WTC11 (cell line): ENCODE measurements around the gene UEVLD. TPM values are rescaled to one million over a fixed set of nuclear protein-coding genes. Genes with fewer than 3 reads are reported as not detected.
A peak's percentile ranks its signal among the peaks of the same experiment; 100 is the strongest.

Experiments
- ATAC-seq: fragments of 200-7000 bp; cut with Tn5 transposase; 2 replicates; pipeline ENCODE4 v1.10.0; 2021; ENCODE audit warnings: mild to moderate bottlenecking, moderate library complexity
- CTCF ChIA-PET: fragments of 300-600 bp; sonication (Branson Sonifier 250); formaldehyde crosslinking; loops from one replicate; lab custom pipeline; 2021; ENCODE audit warnings: antibody characterized with exemption; lab: Charles Lee
- POLR2A ChIA-PET: fragments of 350-600 bp; sonication (Branson Sonifier 250); formaldehyde crosslinking; loops from one replicate; lab custom pipeline; 2021; ENCODE audit warnings: antibody characterized with exemption; lab: Charles Lee
- DNase-seq: peaks from one replicate; pipeline ENCODE4 v3.0.0; 2021; ENCODE audit warnings: low spot score
- H3K27ac Mint-ChIP-seq: 2 replicates; pipeline ENCODE4 v1.8.0; 2021; ENCODE audit warnings: mixed read lengths
- H3K27me3 Mint-ChIP-seq: 2 replicates; pipeline ENCODE4 v1.8.0; 2021; ENCODE audit warnings: low read depth, mild to moderate bottlenecking, moderate library complexity, mixed read lengths
- H3K36me3 Mint-ChIP-seq: 2 replicates; pipeline ENCODE4 v1.8.0; 2021; ENCODE audit warnings: mixed read lengths
- H3K4me1 Mint-ChIP-seq: 2 replicates; pipeline ENCODE4 v1.8.0; 2022; ENCODE audit warnings: mixed read lengths
- H3K4me3 Mint-ChIP-seq: 2 replicates; pipeline ENCODE4 v1.8.0; 2021; ENCODE audit warnings: mild to moderate bottlenecking, moderate library complexity, mixed read lengths
- H3K9me3 Mint-ChIP-seq: 2 replicates; pipeline ENCODE4 v1.8.0; 2021; ENCODE audit warnings: mixed read lengths
- ELF4 ChIP-seq: sonication (generic); formaldehyde crosslinking; IDR thresholded peaks from 2 replicates; pipeline ENCODE4 v1.8.1; 2022; ENCODE audit warnings: low read depth, mild to moderate bottlenecking, moderate library complexity, missing genetic modification reagents
- FOXK1 ChIP-seq: sonication (generic); formaldehyde crosslinking; IDR thresholded peaks from 2 replicates; pipeline ENCODE4 v1.8.0; 2022; ENCODE audit warnings: mild to moderate bottlenecking, moderate library complexity, missing genetic modification reagents
- HMGA2 ChIP-seq: fragments of 250-450 bp; sonication (Bioruptor Pico); IDR thresholded peaks from 2 replicates; pipeline ENCODE4 v1.4.0; 2021; ENCODE audit warnings: mild to moderate bottlenecking, moderate library complexity
- NFATC4 ChIP-seq: fragments of 250-450 bp; sonication (Bioruptor Pico); IDR thresholded peaks from 2 replicates; pipeline ENCODE4 v1.9.0; 2021; ENCODE audit warnings: mild to moderate bottlenecking
- NR1H2 ChIP-seq: sonication (generic); formaldehyde crosslinking; IDR thresholded peaks from 2 replicates; pipeline ENCODE4 v1.9.0; 2021; ENCODE audit warnings: mild to moderate bottlenecking, moderate library complexity, missing genetic modification reagents
- NR2C2 ChIP-seq: sonication (generic); formaldehyde crosslinking; IDR thresholded peaks from 2 replicates; pipeline ENCODE4 v1.8.0; 2022; ENCODE audit warnings: mild to moderate bottlenecking, missing genetic modification reagents
- RORB ChIP-seq: fragments of 250-450 bp; sonication (Bioruptor Pico); IDR thresholded peaks from 2 replicates; pipeline ENCODE4 v1.9.0; 2021; ENCODE audit warnings: mild to moderate bottlenecking
- SMAD4 ChIP-seq: sonication (generic); formaldehyde crosslinking; IDR thresholded peaks from 2 replicates; pipeline ENCODE4 v1.8.0; 2022; ENCODE audit warnings: mild to moderate bottlenecking, missing genetic modification reagents
- TCF7 ChIP-seq: sonication (generic); formaldehyde crosslinking; IDR thresholded peaks from 2 replicates; pipeline ENCODE4 v1.8.0; 2022; ENCODE audit warnings: mild to moderate bottlenecking, low read depth, missing genetic modification reagents, moderate library complexity
- TEAD4 ChIP-seq: sonication (generic); formaldehyde crosslinking; IDR thresholded peaks from 2 replicates; pipeline ENCODE4 v1.8.0; 2022; ENCODE audit warnings: mild to moderate bottlenecking, missing genetic modification reagents
- ZBTB21 ChIP-seq: sonication (generic); formaldehyde crosslinking; IDR thresholded peaks from 2 replicates; pipeline ENCODE4 v1.8.1; 2023; ENCODE audit warnings: mild to moderate bottlenecking, missing genetic modification reagents, borderline replicate concordance
- ZNF121 ChIP-seq: sonication (generic); formaldehyde crosslinking; IDR thresholded peaks from 2 replicates; pipeline ENCODE4 v1.8.0; 2023; ENCODE audit warnings: missing genetic modification reagents
- total RNA-seq: library from RNA; stranded (reverse); gene quantifications from 3 replicates; pipeline ENCODE4 v1.2.3, GENCODE V29; 2021
- TF ChIP-seq, protein P1 (sequence below): fragments of 250-450 bp; sonication (Bioruptor Pico); conservative IDR thresholded peaks from 2 replicates; pipeline ENCODE4 v1.9.0; 2021; ENCODE audit warnings: mild to moderate bottlenecking
- TF ChIP-seq, protein P2 (sequence below): sonication (generic); formaldehyde crosslinking; IDR thresholded peaks from 2 replicates; pipeline ENCODE4 v1.8.0; 2022; ENCODE audit warnings: mild to moderate bottlenecking, missing genetic modification reagents
- TF ChIP-seq, protein P3 (sequence below): fragments of 250-450 bp; sonication (Bioruptor Pico); IDR thresholded peaks from 2 replicates; pipeline ENCODE4 v1.9.0; 2021; ENCODE audit warnings: mild to moderate bottlenecking
- TF ChIP-seq, protein P4 (sequence below): fragments of 200-600 bp; IDR thresholded peaks from 2 replicates; pipeline ENCODE4 v1.8.0; 2022; ENCODE audit warnings: antibody characterized with exemption
- TF ChIP-seq, protein P5 (sequence below): sonication (generic); formaldehyde crosslinking; IDR thresholded peaks from 2 replicates; pipeline ENCODE4 v1.8.1; 2023; ENCODE audit warnings: mild to moderate bottlenecking, moderate library complexity, missing genetic modification reagents
- TF ChIP-seq, protein P6 (sequence below): sonication (generic); formaldehyde crosslinking; IDR thresholded peaks from 2 replicates; pipeline ENCODE4 v1.8.1; 2023; ENCODE audit warnings: mild to moderate bottlenecking, missing genetic modification reagents, moderate library complexity

UEVLD gene
- total RNA-seq, 1 experiment from 2014 or later = 7.5 TPM

DNA sequence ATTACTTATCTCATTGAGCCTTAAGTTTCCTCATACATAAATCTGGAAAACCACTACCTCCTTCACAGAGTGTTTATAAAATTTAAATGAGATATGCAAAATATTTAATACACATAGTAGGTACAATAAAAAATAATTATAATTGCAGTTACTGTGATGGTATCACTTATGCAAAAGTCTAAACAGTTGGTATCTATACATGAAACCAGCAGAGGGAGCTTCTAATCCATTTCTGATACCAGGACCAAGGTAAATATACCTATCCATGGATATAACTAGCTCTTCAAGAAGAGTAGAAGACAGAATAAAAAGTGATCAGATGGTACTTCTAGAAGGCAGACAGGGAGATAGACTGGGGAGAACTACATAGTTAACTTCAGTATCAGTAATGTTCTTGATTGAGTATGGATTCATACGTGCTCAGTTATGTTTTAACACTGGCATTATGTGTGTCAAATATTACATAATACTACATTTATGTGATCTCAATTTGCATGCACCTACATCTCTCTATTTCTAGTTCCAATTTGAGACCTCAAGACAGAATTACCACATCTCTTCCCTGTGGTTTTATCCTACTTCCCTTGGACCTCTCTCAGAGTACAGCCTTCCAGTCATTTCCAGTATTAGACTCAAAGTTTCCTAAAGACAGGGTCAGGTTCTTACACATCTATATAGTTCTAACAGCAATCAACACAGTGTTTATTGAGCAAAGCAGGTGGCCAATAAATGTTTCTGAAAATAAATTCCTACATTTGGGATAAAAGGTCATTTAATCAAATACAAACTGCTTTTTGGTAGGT, 48.1 kb downstream of the UEVLD start:
- ChIA-PET POLR2A (no interaction called here), CTCF (interaction anchor here (0.5 to 1.6 kb wide), 26 partner anchors 10 to 313 kb away, joined by 3 to 16 read pairs (median 4); no protein-coding TSS in a partner anchor)
- Mint-ChIP-seq H3K27me3 (no peaks in the 10 kb centered on the region), H3K27ac (no peak overlapping the region), H3K9me3 (no peaks in the 10 kb centered on the region), H3K4me3 (no peak overlapping the region), H3K4me1 (no peaks in the 10 kb centered on the region), H3K36me3 (no peaks in the 10 kb centered on the region; the same call in none of the 2 replicates)
- TF ChIP-seq NR1H2 (CRISPR knock-in tag) = no peak
- no peak for TF ChIP-seq HMGA2 (CRISPR knock-in tag)
- no peak for TF ChIP-seq TEAD4
- TF ChIP-seq, protein P1, sequence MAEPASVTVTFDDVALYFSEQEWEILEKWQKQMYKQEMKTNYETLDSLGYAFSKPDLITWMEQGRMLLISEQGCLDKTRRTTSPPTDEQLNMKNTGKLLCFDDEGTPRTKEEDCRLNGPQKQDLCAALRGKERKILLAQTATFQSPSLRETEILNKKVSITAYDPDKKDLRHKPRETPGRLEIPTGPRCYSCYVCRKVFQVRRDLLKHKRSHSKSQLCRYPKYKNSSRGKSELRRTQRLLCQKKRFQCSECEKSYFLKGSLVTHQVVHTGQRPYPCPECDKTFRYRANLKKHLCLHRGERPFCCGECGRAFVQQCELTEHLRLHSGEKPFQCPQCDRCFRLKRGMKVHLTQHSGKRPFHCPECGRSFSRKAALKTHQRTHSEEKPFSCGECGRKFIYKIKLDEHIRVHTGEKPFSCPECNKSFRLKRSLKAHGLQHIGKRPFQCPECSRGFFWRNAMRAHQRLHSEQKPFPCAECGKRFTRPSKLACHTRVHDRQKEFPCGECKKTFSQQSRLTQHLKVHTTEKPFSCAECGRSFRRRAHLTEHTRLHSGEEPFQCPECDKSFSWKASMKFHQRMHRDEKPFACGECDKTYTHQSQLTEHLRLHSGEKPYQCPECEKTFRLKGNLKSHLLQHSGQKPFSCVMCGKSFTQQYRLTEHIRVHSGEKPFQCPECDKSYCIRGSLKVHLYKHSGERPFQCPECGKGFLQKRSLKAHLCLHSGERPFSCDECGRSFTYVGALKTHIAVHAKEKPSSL (CRISPR knock-in tag) = no peak
- no peak for TF ChIP-seq FOXK1 (CRISPR knock-in tag)
- TF ChIP-seq, protein P2, sequence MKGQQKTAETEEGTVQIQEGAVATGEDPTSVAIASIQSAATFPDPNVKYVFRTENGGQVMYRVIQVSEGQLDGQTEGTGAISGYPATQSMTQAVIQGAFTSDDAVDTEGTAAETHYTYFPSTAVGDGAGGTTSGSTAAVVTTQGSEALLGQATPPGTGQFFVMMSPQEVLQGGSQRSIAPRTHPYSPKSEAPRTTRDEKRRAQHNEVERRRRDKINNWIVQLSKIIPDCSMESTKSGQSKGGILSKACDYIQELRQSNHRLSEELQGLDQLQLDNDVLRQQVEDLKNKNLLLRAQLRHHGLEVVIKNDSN (CRISPR knock-in tag) = no peak
- no peak for TF ChIP-seq ZNF121 (CRISPR knock-in tag)
- TF ChIP-seq NFATC4 (CRISPR knock-in tag) = no peak
- no peak for TF ChIP-seq ELF4 (CRISPR knock-in tag)
- TF ChIP-seq, protein P3, sequence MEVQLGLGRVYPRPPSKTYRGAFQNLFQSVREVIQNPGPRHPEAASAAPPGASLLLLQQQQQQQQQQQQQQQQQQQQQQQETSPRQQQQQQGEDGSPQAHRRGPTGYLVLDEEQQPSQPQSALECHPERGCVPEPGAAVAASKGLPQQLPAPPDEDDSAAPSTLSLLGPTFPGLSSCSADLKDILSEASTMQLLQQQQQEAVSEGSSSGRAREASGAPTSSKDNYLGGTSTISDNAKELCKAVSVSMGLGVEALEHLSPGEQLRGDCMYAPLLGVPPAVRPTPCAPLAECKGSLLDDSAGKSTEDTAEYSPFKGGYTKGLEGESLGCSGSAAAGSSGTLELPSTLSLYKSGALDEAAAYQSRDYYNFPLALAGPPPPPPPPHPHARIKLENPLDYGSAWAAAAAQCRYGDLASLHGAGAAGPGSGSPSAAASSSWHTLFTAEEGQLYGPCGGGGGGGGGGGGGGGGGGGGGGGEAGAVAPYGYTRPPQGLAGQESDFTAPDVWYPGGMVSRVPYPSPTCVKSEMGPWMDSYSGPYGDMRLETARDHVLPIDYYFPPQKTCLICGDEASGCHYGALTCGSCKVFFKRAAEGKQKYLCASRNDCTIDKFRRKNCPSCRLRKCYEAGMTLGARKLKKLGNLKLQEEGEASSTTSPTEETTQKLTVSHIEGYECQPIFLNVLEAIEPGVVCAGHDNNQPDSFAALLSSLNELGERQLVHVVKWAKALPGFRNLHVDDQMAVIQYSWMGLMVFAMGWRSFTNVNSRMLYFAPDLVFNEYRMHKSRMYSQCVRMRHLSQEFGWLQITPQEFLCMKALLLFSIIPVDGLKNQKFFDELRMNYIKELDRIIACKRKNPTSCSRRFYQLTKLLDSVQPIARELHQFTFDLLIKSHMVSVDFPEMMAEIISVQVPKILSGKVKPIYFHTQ (CRISPR knock-in tag) = no peak
- TF ChIP-seq SMAD4 = no peak
- no peak for TF ChIP-seq RORB (CRISPR knock-in tag)
- TF ChIP-seq, protein P4, sequence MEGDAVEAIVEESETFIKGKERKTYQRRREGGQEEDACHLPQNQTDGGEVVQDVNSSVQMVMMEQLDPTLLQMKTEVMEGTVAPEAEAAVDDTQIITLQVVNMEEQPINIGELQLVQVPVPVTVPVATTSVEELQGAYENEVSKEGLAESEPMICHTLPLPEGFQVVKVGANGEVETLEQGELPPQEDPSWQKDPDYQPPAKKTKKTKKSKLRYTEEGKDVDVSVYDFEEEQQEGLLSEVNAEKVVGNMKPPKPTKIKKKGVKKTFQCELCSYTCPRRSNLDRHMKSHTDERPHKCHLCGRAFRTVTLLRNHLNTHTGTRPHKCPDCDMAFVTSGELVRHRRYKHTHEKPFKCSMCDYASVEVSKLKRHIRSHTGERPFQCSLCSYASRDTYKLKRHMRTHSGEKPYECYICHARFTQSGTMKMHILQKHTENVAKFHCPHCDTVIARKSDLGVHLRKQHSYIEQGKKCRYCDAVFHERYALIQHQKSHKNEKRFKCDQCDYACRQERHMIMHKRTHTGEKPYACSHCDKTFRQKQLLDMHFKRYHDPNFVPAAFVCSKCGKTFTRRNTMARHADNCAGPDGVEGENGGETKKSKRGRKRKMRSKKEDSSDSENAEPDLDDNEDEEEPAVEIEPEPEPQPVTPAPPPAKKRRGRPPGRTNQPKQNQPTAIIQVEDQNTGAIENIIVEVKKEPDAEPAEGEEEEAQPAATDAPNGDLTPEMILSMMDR = no peak
- no peak for TF ChIP-seq ZBTB21 (CRISPR knock-in tag)
- TF ChIP-seq NR2C2 (CRISPR knock-in tag) = no peak
- TF ChIP-seq, protein P5, sequence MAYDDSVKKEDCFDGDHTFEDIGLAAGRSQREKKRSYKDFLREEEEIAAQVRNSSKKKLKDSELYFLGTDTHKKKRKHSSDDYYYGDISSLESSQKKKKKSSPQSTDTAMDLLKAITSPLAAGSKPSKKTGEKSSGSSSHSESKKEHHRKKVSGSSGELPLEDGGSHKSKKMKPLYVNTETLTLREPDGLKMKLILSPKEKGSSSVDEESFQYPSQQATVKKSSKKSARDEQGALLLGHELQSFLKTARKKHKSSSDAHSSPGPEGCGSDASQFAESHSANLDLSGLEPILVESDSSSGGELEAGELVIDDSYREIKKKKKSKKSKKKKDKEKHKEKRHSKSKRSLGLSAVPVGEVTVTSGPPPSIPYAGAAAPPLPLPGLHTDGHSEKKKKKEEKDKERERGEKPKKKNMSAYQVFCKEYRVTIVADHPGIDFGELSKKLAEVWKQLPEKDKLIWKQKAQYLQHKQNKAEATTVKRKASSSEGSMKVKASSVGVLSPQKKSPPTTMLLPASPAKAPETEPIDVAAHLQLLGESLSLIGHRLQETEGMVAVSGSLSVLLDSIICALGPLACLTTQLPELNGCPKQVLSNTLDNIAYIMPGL (CRISPR knock-in tag) = no peak
- no peak for TF ChIP-seq TCF7 (CRISPR knock-in tag)
- TF ChIP-seq, protein P6, sequence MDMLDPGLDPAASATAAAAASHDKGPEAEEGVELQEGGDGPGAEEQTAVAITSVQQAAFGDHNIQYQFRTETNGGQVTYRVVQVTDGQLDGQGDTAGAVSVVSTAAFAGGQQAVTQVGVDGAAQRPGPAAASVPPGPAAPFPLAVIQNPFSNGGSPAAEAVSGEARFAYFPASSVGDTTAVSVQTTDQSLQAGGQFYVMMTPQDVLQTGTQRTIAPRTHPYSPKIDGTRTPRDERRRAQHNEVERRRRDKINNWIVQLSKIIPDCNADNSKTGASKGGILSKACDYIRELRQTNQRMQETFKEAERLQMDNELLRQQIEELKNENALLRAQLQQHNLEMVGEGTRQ (CRISPR knock-in tag) = no peak
- ATAC-seq (peak; percentile 53; the same call in 1 of the 2 replicates), DNase-seq (no peak)
